HG03457 (cell line): ENCODE results near the gene GIPC2.
"Not testable (repeated sequence)": the region's sequence is repeated elsewhere in the genome, so short reads cannot be mapped to it uniquely, and the experiment has no call there.

ENCODE experiments used
- ATAC-seq: cut with Tn5 transposase; IDR thresholded peaks from one replicate; pipeline ENCODE4 v1.9.1; 2021; ENCODE audit warnings: moderate number of reproducible peaks; ENCODE audit not compliant: unreplicated experiment

The GIPC2 gene

DNA sequence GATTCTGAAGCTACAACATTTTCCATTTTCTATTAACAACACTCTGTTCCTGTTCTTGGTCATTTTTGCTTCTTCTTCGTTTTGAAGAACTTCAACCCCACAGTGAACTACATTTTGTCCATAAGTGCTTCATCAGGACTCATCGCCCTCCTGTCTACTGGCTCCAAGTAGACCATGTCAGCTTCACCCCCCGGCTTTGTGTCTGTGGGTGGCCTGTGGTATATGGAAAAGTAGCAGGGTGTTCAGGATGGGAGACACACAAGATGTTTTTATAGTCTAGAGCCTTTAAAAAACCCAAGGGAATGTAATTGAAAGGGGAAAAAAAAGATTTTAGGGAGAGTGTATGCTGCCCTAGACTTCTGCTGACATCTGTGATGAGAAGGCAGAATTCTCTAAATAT lies 46.1 kb downstream of the GIPC2 start:
- no peak for ATAC-seq

DNA sequence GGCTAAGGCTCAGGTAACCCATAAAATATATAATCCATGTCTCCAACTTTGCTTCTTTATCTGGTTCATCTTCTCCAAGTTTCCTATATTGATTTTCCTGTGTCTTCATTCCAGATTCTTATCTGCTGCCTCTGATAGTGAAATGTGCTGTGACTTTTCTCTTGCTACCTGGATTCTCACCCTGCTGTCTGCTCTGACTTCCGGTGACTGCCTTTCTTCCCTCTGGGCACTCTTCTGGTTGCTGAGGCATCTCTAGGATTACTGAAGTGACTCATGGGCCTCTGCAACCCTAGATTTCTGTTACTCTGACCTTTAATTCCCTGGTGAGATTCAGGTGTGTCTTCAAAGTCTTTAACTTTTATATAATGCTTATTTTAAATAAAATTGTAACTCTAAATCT lies 46.9 kb downstream of the GIPC2 start:
- ATAC-seq: no peak

DNA sequence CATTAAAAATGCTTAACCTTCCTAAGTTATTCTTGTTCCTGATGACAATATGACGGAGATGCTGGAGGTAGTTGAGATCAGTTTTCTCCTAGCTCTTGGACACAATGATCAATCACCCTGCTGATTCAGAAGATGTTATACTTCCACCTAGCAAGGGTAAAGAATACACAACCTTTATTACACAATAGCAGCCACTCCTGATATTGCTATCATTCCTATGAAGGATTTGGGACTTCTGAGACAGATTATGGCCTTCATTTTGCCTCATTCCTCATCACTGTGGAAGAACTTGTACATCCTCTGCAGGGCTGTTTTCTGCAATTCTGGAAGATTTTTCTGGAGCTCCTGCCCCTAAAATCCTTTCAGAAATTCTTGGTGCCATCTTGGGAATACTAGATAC lies 47.8 kb downstream of the GIPC2 start:
- no peak for ATAC-seq

DNA sequence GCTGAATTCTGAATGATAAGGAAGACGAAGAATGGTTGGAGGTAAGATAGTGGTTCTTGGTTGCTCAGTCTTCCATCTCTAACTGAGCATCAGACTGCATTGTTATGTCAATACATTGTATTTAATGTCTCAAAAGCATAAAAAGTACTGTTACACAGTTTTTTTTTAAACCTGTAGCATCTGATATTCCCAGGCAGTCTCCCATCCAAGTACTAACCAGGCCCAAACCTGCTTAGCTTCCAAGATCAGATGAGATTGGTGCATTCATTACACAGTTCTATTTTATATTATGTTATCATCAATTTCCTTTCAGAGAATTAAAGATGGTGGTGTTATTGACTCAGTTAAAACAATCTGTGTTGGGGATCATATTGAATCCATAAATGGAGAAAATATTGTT lies 48.9 kb downstream of the GIPC2 start:
- no peak for ATAC-seq

GRCh38 chr1:78095593-78095992 lies 49.8 kb downstream of the GIPC2 start:
- no peak for ATAC-seq

DNA sequence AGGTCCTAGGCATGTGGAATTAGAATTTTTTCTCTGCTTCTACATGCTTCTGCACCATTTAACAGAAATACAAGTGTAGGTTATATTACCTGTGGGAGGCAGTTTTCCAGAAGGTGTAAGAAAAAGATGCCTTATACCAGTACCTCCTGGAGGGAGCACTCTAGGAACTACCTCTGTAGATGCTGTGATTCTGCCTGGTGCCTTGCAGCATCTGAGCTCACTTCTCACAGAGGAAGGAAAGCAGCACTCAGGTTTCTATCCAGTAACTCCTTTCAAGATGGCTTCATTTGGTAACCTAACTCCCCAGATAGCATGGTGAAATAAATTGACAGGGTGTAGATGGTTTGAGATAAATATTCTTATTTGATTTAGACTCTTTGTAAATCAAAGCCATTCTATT lies 50.3 kb downstream of the GIPC2 start:
- ATAC-seq: no peak

DNA sequence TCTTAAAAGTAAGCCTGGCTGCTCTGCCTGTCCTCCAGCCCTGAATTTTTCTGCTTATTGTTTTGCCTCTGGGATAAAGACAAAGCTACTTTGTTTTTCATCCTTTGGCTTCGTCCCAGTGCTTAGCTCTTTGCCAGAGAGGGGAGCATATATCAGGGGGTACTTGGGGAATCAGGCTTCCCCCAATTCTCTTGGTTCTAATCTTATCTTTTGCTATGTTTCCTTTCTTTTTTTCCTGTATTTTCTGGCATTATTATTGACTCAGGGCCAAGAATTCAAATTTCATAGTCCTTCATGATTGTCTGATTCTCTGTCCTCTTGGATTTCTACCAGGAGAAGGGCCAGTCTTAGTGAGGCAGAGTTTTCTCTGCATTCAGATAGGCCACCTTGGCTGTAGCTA lies 51.2 kb downstream of the GIPC2 start:
- ATAC-seq: no peak

GRCh38 chr1:78101051-78101450 lies 55.3 kb downstream of the GIPC2 start:
- ATAC-seq: no peak

DNA sequence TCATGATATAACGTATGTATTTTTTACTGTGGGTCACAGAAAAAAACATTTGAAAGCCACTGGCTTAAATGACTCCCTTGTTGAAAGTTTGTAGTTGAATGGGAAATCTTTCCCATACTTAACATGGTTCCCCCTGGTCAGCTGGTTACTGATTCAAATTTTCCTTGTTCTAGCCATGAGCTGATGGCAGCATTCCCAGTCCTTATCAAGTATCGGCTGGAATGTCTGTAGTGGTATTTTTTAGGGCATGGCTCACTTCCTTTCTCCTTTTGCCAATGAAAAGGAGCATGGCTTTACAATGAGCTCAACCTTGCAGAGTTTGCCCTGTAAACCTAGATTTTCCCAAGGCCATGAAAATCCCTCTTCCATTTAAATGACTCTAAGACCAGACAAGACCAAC lies 55.7 kb downstream of the GIPC2 start:
- ATAC-seq: no peak

DNA sequence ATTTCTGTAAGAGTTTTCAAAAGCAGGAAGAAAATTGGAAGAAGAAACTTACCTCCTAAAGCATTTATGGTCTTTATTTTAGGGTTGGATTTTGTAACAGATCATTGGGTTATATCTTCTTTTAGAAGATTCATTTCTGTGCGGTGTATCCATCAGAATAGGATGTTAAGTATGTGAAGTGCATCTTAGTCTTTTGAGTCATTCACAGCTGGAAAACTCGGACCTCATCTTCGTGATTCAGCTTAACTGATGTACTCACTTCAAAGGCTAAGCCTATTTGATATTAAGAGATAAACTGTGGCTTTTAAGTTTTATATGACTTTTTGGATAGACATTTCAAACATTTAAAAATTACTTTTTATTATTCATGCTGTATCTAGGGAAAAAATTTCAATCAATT lies 56.3 kb downstream of the GIPC2 start:
- no peak for ATAC-seq

- ATAC-seq: no peak
Measured at GRCh38 chr1:78102916-78103315, 57.1 kb downstream of the GIPC2 start.

GRCh38 chr1:78104322-78104721 lies 58.6 kb downstream of the GIPC2 start:
- no peak for ATAC-seq

DNA sequence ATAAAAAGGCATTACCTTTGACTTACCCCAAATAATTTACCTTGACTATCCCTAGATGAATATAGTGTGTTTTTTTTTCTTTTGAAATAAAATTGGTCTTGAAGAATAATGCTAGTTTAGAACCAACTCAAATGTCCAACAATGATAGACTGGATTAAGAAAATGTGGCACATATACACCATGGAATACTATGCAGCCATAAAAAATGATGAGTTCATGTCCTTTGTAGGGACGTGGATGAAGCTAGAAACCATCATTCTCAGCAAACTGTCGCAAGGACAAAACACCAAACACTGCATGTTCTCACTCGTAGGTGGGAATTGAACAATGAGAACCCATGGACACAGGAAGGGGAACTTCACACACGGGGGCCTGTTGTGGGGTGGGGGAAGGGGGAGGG lies 63.9 kb downstream of the GIPC2 start:
- not testable (repeated sequence) for ATAC-seq

DNA sequence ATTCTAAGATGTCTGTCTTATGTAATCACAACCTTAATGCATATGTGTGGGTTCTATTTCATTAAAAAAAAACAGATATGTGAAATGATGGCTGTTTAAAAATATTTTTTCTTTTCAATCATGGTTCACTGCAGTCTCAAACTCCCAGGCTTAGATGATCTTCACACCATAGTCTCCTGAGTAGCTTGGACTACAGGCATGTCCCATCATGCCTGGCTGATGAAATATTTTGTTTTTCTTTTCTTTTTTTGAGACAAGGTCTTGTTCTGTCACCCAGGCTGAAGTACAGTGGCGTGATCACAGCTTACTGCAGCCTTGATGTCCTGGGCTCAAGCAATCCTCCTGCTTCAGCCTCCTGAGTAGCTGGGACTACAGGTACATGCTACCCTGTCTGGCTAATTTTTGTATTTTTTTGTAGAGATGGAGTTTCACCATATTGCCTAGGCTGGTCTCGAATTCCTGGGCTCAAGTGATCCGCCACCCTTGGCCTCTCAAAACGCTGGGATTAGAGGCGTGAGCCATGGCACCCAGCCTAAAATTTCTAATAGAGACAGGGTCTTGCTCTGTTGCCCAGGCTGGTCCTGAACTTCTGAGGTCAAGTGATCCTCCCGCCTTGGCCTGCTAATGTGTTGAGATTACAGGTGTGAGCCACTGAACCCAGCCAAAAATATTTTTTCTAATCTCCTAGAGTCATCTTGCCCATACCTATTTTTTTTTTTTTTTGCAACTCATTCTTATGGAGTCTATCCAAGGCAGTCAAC lies 67.6 kb downstream of the GIPC2 start:
- no peak for ATAC-seq

DNA sequence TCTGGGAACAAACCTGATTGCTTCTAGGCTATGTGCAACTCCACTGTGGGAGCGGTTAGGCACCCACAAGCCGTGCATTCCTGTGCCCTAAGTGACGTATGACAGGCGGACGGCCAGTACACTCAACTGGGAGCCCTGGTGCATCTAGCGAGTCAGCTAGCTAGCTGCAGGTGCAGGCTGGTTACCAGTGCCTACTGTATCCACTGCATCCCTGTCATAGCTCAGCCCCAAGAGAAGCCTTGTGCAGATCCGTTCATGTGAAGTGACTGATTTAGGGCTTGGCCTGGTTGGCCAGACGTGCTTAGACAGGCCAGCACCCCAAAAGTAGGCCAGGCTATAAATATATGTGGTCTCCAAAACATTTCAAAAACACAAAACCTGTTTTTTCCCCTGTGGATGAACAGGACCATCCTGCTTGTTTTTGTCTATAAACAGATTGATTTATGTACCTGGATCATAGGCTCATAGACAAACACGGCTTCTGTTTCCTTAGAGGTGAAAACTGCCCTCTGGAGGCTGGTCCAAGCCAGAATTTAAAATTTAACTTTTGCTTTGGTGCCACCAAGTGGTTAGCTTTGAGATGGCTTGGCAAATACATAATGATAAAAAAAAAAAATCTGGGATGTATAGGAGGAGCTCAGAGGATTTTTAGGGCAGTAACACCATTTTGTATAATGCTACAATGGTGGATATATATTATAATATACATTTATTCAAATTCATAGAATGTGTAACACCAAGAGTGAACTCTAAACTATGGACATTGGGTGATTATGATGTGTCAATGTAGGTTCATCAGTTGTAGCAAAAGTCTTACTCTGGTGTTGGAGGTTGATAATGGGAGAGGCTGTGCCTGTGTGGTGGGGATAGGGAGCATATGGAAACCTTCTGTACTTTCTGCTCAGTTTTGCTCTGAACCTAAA lies 68.5 kb downstream of the GIPC2 start:
- peak; percentile 80 for ATAC-seq

GRCh38 chr1:78120485-78120884 lies 74.7 kb downstream of the GIPC2 start:
- not testable (repeated sequence) for ATAC-seq

DNA sequence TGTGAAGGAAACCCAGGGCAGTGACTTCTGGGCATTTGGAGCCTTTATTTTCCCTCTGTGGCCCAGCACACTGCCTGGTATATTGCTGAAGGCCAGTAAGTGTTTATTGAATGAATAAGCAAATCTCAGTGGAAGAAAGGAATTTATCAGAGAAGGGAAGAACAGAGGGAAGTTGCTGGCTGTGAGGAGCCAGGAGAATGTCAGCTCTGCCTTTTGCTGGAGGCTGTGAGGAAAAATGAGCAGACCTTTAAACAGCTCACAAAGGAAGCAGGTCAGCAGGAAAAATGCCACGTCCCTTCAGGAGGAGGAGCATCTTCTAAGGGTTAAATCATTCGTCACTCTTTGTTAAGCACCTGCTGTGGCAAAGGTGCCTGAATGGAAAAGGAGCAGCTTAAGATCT lies 75.9 kb downstream of the GIPC2 start:
- no peak for ATAC-seq

GRCh38 chr1:78122389-78122788 lies 76.6 kb downstream of the GIPC2 start:
- no peak for ATAC-seq

DNA sequence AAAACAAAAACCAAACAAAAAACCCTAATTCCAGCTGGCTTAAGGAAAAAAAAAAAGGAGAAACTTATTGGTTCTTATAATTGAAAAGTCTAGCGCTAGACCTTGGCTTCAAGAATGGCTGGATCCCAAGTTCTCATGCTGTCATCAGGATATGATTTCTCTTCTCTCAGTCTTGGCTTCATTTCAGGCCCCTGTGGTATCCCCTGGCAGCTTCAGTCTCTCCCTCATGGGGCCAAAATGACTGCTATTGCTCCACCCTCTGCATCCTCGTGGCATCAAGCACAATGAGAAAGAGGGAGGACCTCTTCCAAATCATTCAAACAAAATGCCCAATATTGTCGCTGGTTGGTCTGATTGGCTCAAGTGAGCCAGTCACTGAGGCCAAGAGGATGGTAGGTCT lies 80.7 kb downstream of the GIPC2 start:
- ATAC-seq: no peak

- ATAC-seq: no peak
Measured at GRCh38 chr1:78132174-78132947, 86.6 kb downstream of the GIPC2 start.

DNA sequence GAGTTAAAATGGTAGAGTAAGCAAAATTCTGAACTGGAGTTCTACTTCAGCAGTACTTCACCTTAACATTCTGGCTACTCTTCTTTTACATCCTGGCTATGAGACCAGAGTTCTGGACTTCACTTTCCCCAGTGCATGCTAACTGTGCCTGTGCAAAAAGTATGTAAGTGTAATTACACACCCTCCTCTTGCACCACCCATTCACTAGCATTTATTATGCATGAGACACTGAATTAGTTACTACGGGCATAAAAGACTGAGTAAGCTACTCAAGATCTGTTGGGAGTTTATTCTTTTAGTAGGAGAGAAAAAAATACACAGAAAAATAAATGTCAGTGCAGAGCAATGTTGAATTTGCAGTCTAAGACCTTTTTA lies 87.2 kb downstream of the GIPC2 start:
- ATAC-seq: no peak
